Suprapubic skin (tissue), 4 donors: Measurements from ENCODE around the gene NPAS3. TPM values are rescaled to one million over a fixed set of nuclear protein-coding genes. Genes with fewer than 3 reads are reported as not detected.

Experiments used
- DNase-seq, 2 donors: peaks; one replicate each; pipeline ENCODE4 v3.0.0-alpha.2; 2019; ENCODE audit warnings: low spot score in 2 of 2
- H3K27ac ChIP-seq: fragments of 200-600 bp; sonication (generic); one replicate; pipeline ENCODE4 v1.5.1; 2019
- H3K27me3 ChIP-seq: fragments of 200-600 bp; sonication (generic); one replicate; pipeline ENCODE4 v1.5.1; 2019
- H3K36me3 ChIP-seq: fragments of 200-600 bp; sonication (generic); one replicate; pipeline ENCODE4 v1.5.1; 2019
- H3K4me1 ChIP-seq: fragments of 200-600 bp; sonication (generic); one replicate; pipeline ENCODE4 v1.5.1; 2019
- H3K4me3 ChIP-seq: fragments of 200-600 bp; sonication (generic); one replicate; pipeline ENCODE4 v1.5.1; 2019; ENCODE audit warnings: mild to moderate bottlenecking
- H3K9me3 ChIP-seq: fragments of 200-600 bp; sonication (generic); one replicate; pipeline ENCODE4 v1.5.1; 2019
- CTCF ChIP-seq, 2 donors: fragments of 200-600 bp in 1 of 2; fragments of 450-650 bp in 1 of 2; sonication (generic) in 1 of 2; IDR thresholded peaks; one replicate each; pipeline ENCODE4 v1.5.1; 2016 to 2019; ENCODE audit warnings: antibody characterized with exemption in 2 of 2, mild to moderate bottlenecking in 1 of 2, moderate library complexity in 1 of 2
- EP300 ChIP-seq: sonication (generic); formaldehyde crosslinking; IDR thresholded peaks from one replicate; pipeline ENCODE4 v1.6.1; 2017; ENCODE audit warnings: antibody characterized with exemption
- POLR2A ChIP-seq, 2 donors: fragments of 450-650 bp; IDR thresholded peaks; one replicate each; pipeline ENCODE4 v1.6.1; 2017; ENCODE audit warnings: antibody characterized with exemption in 2 of 2, mild to moderate bottlenecking in 2 of 2, moderate library complexity in 2 of 2
- POLR2AphosphoS5 ChIP-seq, 3 donors: sonication (generic); formaldehyde crosslinking; IDR thresholded peaks; one replicate each; pipeline ENCODE4 v1.6.1; 2017; ENCODE audit warnings: antibody characterized with exemption in 3 of 3
- WGBS: methylation state at CpG from one replicate; pipeline ENCODE4 v1.1.5; 2018; 5-methylcytosine and 5-hydroxymethylcytosine counted together
- total RNA-seq, 4 donors: library from RNA; depleted of rRNA; stranded (reverse); fragments of >200 nt; gene quantifications; one replicate each; pipeline ENCODE4 v1.1.0, GENCODE V29; 2016

Gene NPAS3
- total RNA-seq, 4 donors from 2014 or later: 0.17 to 0.45 (median 0.29) TPM; not detected in 1

- H3K9me3 ChIP-seq: no peaks in the 10 kb centered on the region
- DNase-seq: no peak
- H3K4me3 ChIP-seq: no peak overlapping the region
- TF ChIP-seq POLR2A (IDR thresholded peaks at IDR 0.05) (no peak), CTCF (IDR thresholded peaks at IDR 0.05) (no peak), POLR2AphosphoS5 (IDR thresholded peaks at IDR 0.05) (no peak), EP300 (no peak)
- 53% methylated on average over 5 of the region's 5 CpGs for WGBS
- no peaks in the 10 kb centered on the region for H3K27me3 ChIP-seq
- no peaks in the 10 kb centered on the region for H3K36me3 ChIP-seq
- peaks cover 12% of the 10 kb centered on the region for H3K4me1 ChIP-seq
- no peak overlapping the region for H3K27ac ChIP-seq
Measured at GRCh38 chr14:33570694-33571310, 632.1 kb downstream of the NPAS3 start.

GRCh38 chr14:33573301-33573880, 634.7 kb downstream of the NPAS3 start:
- Histone ChIP-seq H3K27ac (no peak overlapping the region), H3K9me3 (no peaks in the 10 kb centered on the region), H3K36me3 (no peaks in the 10 kb centered on the region), H3K27me3 (no peaks in the 10 kb centered on the region), H3K4me1 (peaks cover 10% of the 10 kb centered on the region), H3K4me3 (no peak overlapping the region)
- DNase-seq: no peak
- 83% methylated on average over 3 of the region's 3 CpGs for WGBS
- TF ChIP-seq POLR2AphosphoS5 (IDR thresholded peaks at IDR 0.05): no peak
- no peak for TF ChIP-seq CTCF (IDR thresholded peaks at IDR 0.05)
- TF ChIP-seq POLR2A (IDR thresholded peaks at IDR 0.05): no peak
- TF ChIP-seq EP300: no peak

GRCh38 chr14:33576014-33576413, 637.3 kb downstream of the NPAS3 start:
- Histone ChIP-seq H3K4me1 (peaks cover 6% of the 10 kb centered on the region), H3K36me3 (no peaks in the 10 kb centered on the region), H3K4me3 (no peak overlapping the region), H3K9me3 (no peaks in the 10 kb centered on the region), H3K27me3 (no peaks in the 10 kb centered on the region), H3K27ac (no peak overlapping the region)
- no peak for DNase-seq
- 76% methylated on average over 7 of the region's 7 CpGs for WGBS
- TF ChIP-seq POLR2AphosphoS5 (IDR thresholded peaks at IDR 0.05) (no peak), EP300 (no peak), POLR2A (IDR thresholded peaks at IDR 0.05) (no peak), CTCF (IDR thresholded peaks at IDR 0.05) (no peak)

GRCh38 chr14:33578461-33579216, 640.0 kb downstream of the NPAS3 start:
- H3K9me3 ChIP-seq: no peaks in the 10 kb centered on the region
- peaks cover 6% of the 10 kb centered on the region for H3K4me1 ChIP-seq
- no peak for DNase-seq
- no peak overlapping the region for H3K27ac ChIP-seq
- 84% methylated on average over 3 of the region's 3 CpGs for WGBS
- no peak overlapping the region for H3K4me3 ChIP-seq
- H3K36me3 ChIP-seq: no peaks in the 10 kb centered on the region
- no peaks in the 10 kb centered on the region for H3K27me3 ChIP-seq
- TF ChIP-seq POLR2AphosphoS5 (IDR thresholded peaks at IDR 0.05): no peak
- TF ChIP-seq EP300: no peak
- TF ChIP-seq POLR2A (IDR thresholded peaks at IDR 0.05): no peak
- TF ChIP-seq CTCF (IDR thresholded peaks at IDR 0.05): no peak

- no peak for TF ChIP-seq POLR2AphosphoS5 (IDR thresholded peaks at IDR 0.05)
- no peak for TF ChIP-seq CTCF (IDR thresholded peaks at IDR 0.05)
- TF ChIP-seq EP300: no peak
- TF ChIP-seq POLR2A (IDR thresholded peaks at IDR 0.05): no peak
- DNase-seq: no peak
- Histone ChIP-seq H3K4me3 (no peak overlapping the region), H3K27me3 (no peaks in the 10 kb centered on the region), H3K27ac (no peak overlapping the region), H3K4me1 (peaks cover 6% of the 10 kb centered on the region), H3K36me3 (no peaks in the 10 kb centered on the region), H3K9me3 (no peaks in the 10 kb centered on the region)
- WGBS: 59% methylated on average over 9 of the region's 9 CpGs
Measured at GRCh38 chr14:33580231-33580749, 641.6 kb downstream of the NPAS3 start.
